ENCODE results near the gene SLC7A4. TPM values are rescaled to one million over a fixed set of nuclear protein-coding genes. Genes with fewer than 3 reads are reported as not detected.

SLC7A4 gene
- total RNA-seq, 2 experiments from 2014 or later, result not detected

Small RNAs within 50 kb of the gene (microRNA-seq; reads per million reads assigned to microRNA genes)
- not detected for gene MIR649 (ENCODE audit: borderline replicate concordance)

Small RNAs within 50 kb of the gene (small RNA-seq; reads per million reads assigned to genes)
- not detected for gene MIR649

Other genes starting within 250 kb of the SLC7A4 start
- 43.9 and 46.9 TPM in 2 replicates for gene PI4KA, start 173.8 kb downstream of the SLC7A4 start, total RNA-seq (2014; rRNA removed; shearing (Covaris generic))
- 95.7 and 100 TPM in 2 replicates for gene PI4KA, start 173.8 kb downstream of the SLC7A4 start, total RNA-seq (2022)
- 9.7 and 12.7 TPM in 2 replicates for gene SNAP29, start 173.6 kb downstream of the SLC7A4 start, total RNA-seq (2014; rRNA removed; shearing (Covaris generic))
- 26.9 and 33.2 TPM in 2 replicates for gene SNAP29, start 173.6 kb downstream of the SLC7A4 start, total RNA-seq (2022)
- gene CRKL, start 115.2 kb downstream of the SLC7A4 start, total RNA-seq (2014; rRNA removed; shearing (Covaris generic)), result 47.5 and 57.7 TPM in 2 replicates
- gene CRKL, start 115.2 kb downstream of the SLC7A4 start, total RNA-seq (2022), result 70.9 and 73.4 TPM in 2 replicates
- gene AIFM3, start 65.3 kb downstream of the SLC7A4 start, total RNA-seq (2014; rRNA removed; shearing (Covaris generic)), result 0.47 TPM in 1 of 2 replicates, not detected in the other
- not detected in 2 replicates for gene AIFM3, start 65.3 kb downstream of the SLC7A4 start, total RNA-seq (2022)
- 46.8 and 48.3 TPM in 2 replicates for gene LZTR1, start 50.3 kb downstream of the SLC7A4 start, total RNA-seq (2014; rRNA removed; shearing (Covaris generic))
- 54.9 and 61.8 TPM in 2 replicates for gene LZTR1, start 50.3 kb downstream of the SLC7A4 start, total RNA-seq (2022)
- 60.4 and 73.0 TPM in 2 replicates for gene THAP7, start 30.4 kb downstream of the SLC7A4 start, total RNA-seq (2014; rRNA removed; shearing (Covaris generic))
- gene THAP7, start 30.4 kb downstream of the SLC7A4 start, total RNA-seq (2022), result 35.8 and 36.3 TPM in 2 replicates
- 0.06 TPM in 1 of 2 replicates, not detected in the other for gene P2RX6, start 17.4 kb downstream of the SLC7A4 start, total RNA-seq (2014; rRNA removed; shearing (Covaris generic))
- 0.30 and 0.32 TPM in 2 replicates for gene P2RX6, start 17.4 kb downstream of the SLC7A4 start, total RNA-seq (2022)
- not detected in 2 replicates for gene LRRC74B, start 13.4 kb upstream of the SLC7A4 start, total RNA-seq (2014; rRNA removed; shearing (Covaris generic))
- not detected in 2 replicates for gene LRRC74B, start 13.4 kb upstream of the SLC7A4 start, total RNA-seq (2022)

All from OCI-LY7 (cell line).